Measurements from ENCODE around the gene VWA3B.
"Not testable (repeated sequence)": the region's sequence is repeated elsewhere in the genome, so short reads cannot be mapped to it uniquely, and the experiment has no call there.

The VWA3B gene

GRCh38 chr2:98134172-98135005 lies 47.4 kb downstream of the VWA3B start:
- DNase-seq (ENCODE audit: low spot score) (no peak), FAIRE-seq (no peak)

- no peak for FAIRE-seq
- DNase-seq (ENCODE audit: low spot score): no peak
Observed at GRCh38 chr2:98137196-98137595, 50.2 kb downstream of the VWA3B start.

DNA sequence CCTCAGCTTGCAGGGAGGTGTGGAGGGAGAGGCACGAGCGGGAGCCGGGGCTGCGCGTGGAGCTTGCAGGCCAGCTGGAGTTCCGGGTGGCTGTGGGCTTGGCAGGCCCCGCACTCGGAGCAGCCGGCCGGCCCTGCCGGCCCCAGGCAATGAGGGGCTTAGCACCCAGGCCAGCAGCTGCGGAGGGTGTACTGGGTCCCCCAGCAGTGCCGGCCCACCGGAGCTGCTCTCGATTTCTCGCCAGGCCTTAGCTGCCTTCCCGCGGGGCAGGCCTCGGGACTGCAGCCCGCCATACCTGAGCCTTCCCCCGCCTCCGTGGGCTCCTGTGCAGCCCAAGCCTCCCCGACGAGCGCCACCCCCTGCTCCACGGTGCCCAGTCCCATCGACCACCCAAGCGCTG lies 52.0 kb downstream of the VWA3B start:
- FAIRE-seq; DNase-seq (ENCODE audit: low spot score): not testable (repeated sequence)

DNA sequence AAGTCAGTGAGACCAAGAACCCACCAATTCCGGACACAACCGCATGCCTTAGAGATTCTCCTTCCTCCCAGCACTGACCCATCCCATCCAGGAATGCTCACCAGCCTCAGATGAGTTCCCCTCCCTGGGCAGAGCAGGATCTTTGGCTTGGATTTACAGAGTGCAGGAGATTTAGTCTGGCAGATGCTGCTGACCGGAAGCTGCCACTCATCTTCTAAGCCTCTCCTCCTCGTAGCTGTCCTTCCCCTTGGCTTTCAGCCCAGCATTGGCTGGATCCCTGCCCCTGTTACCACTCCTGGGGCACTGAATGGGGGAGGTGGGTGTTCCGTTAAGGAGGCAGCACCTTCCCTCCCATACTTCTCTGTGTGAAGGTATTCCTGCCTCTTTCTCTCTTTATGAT lies 53.2 kb downstream of the VWA3B start:
- no peak for FAIRE-seq

DNA sequence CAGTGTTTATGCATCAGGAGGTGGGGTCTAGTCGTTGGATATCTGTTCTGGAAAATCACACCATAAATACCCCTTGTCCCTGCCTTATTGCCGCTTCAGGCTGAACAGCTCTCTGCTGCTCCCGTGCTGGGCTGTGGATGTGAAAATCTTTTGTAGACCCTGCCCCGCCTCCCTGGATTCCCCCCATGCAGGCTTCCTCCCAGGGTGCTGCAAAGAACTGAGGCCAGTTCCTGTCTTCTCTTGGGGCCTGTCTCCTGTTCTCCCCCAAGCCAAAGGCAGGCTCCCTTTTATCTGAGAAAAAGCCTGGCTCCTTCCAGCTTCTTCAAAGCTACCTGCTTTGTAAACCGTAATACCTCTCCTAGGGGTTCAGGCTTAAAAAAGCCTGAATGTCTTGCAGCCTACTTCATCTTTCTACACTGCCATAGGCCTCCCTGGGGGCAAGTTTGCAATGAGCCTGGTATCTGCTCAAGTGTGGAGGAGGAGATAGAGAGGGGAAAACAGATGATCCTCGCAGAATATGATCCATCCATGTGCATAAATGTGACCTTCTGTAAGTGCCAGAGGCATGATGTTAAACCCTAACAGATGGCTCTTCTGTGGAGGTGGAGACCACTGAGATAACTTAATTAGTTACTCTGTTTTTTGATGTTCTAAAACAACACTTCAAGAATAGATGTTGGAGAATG lies 55.3 kb downstream of the VWA3B start:
- DNase-seq (ENCODE audit: low spot score) (no peak), FAIRE-seq (no peak)

More for the DNA sequence above, 53.2 kb downstream of the VWA3B start:
- no peak for DNase-seq (ENCODE audit: low spot score)

DNA sequence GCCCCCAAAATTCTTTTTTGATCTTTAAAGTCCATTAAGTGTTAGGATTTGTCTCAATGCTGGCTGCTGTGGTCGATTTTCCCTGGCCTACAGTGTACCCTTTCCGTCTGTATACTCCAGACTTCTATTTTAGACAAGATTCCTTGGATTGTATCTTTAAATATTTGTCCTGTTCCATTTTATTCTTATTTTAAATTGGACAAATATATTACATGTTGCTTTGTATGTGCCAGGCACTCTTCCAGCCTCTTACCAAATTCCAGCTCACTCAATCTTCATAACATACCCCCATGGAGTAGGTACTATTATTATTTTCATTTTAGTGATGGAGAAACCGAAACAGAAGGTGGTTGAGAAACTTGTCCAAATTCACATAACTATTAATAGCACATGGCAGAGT lies 58.1 kb downstream of the VWA3B start:
- DNase-seq (ENCODE audit: low spot score) (no peak), FAIRE-seq (no peak)

DNA sequence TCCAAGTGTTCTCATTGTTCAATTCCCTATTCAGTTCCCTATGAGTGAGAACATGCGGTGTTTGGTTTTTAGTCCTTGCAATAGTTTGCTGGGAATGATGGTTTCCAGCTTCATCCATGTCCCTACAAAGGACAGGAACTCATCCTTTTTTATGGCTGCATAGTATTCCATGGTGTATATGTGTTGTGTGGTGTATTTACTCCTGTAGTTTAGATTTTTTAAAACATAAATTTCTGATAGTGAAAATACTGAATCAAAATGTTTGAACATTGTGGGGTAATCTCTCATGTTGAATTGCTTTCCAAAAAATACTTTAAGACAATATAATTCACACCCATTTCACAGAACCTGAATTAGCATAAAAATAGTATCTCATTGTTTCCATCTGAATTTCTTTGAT lies 60.9 kb downstream of the VWA3B start:
- not testable (repeated sequence) for DNase-seq (ENCODE audit: low spot score); FAIRE-seq

DNA sequence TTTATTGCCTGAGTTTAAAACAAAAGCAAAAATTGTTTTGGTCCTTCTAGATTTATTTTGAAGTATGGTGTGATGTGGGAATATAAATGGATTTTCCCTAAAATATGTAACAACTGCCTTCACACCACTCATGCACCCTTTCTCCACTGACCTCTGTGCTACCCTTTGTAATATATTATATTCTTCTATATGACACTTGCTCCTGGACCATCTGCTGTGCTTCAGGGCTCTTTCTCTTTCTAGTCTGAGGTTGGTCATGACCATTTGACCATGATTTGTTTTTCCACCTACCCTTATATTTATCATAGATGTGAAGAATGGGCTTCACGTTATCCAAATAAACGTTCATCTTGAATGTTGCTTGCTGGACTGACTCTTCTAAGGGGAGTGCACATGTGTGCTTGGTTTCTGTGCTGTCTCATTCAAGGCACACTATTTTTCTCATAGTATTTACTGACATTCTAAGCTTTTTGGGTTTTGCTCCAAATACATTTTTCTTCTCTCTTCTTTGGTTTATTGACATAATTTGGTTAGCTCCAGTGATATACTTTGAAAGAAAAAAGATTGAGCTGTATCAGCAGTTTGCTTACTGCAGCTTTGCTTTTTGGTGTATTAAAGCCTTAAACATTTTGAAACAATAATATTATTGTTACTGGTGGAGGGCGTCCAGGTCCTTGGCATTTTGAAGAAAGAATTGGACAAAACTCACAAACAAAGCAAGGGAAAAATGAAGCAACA lies 61.8 kb downstream of the VWA3B start:
- FAIRE-seq (no peak), DNase-seq (ENCODE audit: low spot score) (no peak)

- DNase-seq (ENCODE audit: low spot score) (no peak), FAIRE-seq (no peak)
Observed at GRCh38 chr2:98149333-98149697, 62.3 kb downstream of the VWA3B start.

GRCh38 chr2:98153481-98153880 lies 66.5 kb downstream of the VWA3B start:
- DNase-seq (ENCODE audit: low spot score) (no peak), FAIRE-seq (no peak)

DNA sequence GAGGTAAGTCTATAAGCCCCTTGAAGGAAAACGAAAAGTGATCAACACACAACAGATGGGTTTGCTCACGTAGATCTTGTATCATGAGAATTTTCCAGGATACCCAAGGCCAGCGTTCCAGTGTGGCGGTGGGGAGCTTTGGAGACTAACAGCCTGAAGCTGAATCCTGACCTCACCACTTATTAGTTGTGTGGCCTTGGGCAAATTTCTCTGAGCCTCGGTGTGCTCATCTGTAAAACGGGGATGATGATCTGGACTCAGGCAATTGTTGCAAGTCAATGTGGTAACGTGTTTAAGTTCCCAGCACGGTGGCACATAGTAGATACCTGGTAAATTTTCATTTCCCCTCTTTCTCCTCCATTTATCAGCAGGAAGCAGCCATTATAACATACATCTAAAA lies 68.3 kb downstream of the VWA3B start:
- FAIRE-seq (no peak), DNase-seq (ENCODE audit: low spot score) (no peak)

- FAIRE-seq (no peak), DNase-seq (ENCODE audit: low spot score) (no peak)
Observed at GRCh38 chr2:98155716-98156115, 68.7 kb downstream of the VWA3B start.

GRCh38 chr2:98156304-98156703 lies 69.3 kb downstream of the VWA3B start:
- no peak for FAIRE-seq
- DNase-seq (ENCODE audit: low spot score): no peak

- DNase-seq (ENCODE audit: low spot score) (no peak), FAIRE-seq (no peak)
Observed at GRCh38 chr2:98157557-98157956, 70.6 kb downstream of the VWA3B start.

GRCh38 chr2:98158305-98158704 lies 71.3 kb downstream of the VWA3B start:
- FAIRE-seq (no peak), DNase-seq (ENCODE audit: low spot score) (no peak)

DNA sequence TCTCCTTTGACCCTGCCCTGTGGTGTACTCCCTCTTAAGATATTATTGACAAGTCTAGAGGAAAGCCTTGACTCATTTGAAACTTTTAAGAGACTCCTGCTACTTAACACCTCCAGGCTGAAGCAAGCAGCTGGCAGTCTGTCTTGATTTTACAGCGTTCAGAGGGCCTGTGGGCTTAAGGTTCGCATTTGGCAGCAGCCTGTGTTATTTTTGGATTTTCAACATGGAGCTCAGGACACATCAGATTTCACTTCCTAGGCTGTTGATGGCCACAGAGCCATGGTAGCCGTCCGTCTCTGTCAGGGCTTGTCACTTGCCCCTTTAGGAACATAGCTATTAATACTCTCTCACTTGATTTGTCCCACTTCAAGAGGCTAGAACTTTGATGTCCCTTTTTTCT lies 73.6 kb downstream of the VWA3B start:
- FAIRE-seq (no peak), DNase-seq (ENCODE audit: low spot score) (no peak)

DNA sequence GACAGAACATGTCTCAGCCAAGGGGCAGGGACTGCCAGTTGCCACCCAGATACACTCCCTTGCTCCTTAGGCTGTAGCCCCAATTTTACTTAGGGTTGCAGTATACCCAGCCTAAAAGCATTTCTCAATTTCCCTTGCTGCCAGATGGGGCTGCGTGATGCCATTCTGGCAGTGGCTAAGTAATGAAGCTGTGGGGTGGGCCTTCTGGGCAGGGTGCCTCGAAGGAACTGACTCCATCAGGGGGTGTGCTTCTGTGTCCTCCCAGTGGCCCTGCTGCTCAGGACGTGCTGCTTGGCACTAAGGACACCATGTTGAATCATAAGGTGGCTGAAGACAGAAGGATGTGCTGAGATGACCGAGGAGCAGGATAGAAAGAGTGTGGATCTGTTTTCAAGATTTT lies 74.2 kb downstream of the VWA3B start:
- FAIRE-seq: no peak
- DNase-seq (ENCODE audit: low spot score): no peak

- no peak for DNase-seq (ENCODE audit: low spot score)
- no peak for FAIRE-seq
Observed at GRCh38 chr2:98164256-98164655, 77.3 kb downstream of the VWA3B start.

DNA sequence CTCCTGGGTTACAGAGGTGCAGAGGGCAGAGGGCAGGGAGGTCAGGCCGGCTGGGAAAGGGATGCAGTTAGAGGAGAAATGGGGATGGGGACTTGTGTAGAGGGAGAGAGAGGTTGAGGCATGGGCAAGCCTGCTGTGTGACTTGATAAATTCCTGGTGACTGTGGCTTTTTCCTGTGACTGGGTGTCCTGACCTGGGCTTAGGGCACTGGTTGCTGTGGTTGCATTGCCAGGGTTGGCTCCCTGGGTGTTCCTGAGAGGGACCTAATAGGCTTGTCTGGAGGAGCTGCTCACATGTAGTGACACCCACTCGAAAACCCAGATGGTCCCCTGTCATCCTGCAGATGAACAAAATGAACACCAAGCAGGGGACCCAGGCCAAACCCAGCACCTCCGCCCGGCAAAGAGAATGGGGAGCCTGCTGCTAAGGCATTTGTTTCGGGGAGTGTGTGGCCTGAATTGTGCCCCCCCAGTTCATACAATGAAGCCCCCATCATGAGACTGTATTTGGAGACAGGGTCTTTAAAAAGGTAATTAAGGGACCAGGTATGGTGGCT lies 78.6 kb downstream of the VWA3B start:
- DNase-seq (ENCODE audit: low spot score) (no peak), FAIRE-seq (no peak)

GRCh38 chr2:98167916-98168315 lies 80.9 kb downstream of the VWA3B start:
- FAIRE-seq (no peak), DNase-seq (ENCODE audit: low spot score) (no peak)

- DNase-seq (ENCODE audit: low spot score) (no peak), FAIRE-seq (no peak)
Observed at GRCh38 chr2:98170076-98170475, 83.1 kb downstream of the VWA3B start.

Measured in RCC 7860 (cell line).